ENCODE data around the gene ATP5PD.
A peak's percentile ranks its signal among the peaks of the same experiment; 100 is the strongest.
"Not testable (repeated sequence)": the region's sequence is repeated elsewhere in the genome, so short reads cannot be mapped to it uniquely, and the experiment has no call there.

Gene ATP5PD

GRCh38 chr17:75073618-75074047 is 26.9 kb upstream of the ATP5PD start:
- no peak for TF ChIP-seq CTCF (IDR thresholded peaks at IDR 0.05; ENCODE audit: low read depth, low read length, missing control alignments)
- Histone ChIP-seq H3K4me3 (ENCODE audit: low read depth, low read length) (no peak overlapping the region), H3K27me3 (replicated peaks) (no peaks in the 10 kb centered on the region), H3K27ac (no peak overlapping the region), H3K36me3 (replicated peaks) (no peaks in the 10 kb centered on the region)
- in situ Hi-C loops (cut with HindIII; ENCODE audit: low pct_ligation_motif_present, low sequenced_read_pairs): no loop called here
- no peak for DNase-seq

GRCh38 chr17:75072909-75073308 is 26.1 kb upstream of the ATP5PD start:
- H3K4me3 ChIP-seq (ENCODE audit: low read depth, low read length); H3K27me3 ChIP-seq (replicated peaks); DNase-seq; in situ Hi-C loops (cut with HindIII; ENCODE audit: low pct_ligation_motif_present, low sequenced_read_pairs); H3K27ac ChIP-seq; H3K36me3 ChIP-seq (replicated peaks): not testable (repeated sequence)

- H3K27me3 ChIP-seq (replicated peaks); DNase-seq; H3K4me3 ChIP-seq (ENCODE audit: low read depth, low read length); H3K27ac ChIP-seq; H3K36me3 ChIP-seq (replicated peaks); in situ Hi-C loops (cut with HindIII; ENCODE audit: low pct_ligation_motif_present, low sequenced_read_pairs): not testable (repeated sequence)
Observed at GRCh38 chr17:75071478-75072271, 24.9 kb upstream of the ATP5PD start.

- H3K4me3 ChIP-seq (ENCODE audit: low read depth, low read length): no peak overlapping the region
- TF ChIP-seq CTCF (IDR thresholded peaks at IDR 0.05; ENCODE audit: low read depth, low read length, missing control alignments): peak; percentile 65
- no peaks in the 10 kb centered on the region for H3K36me3 ChIP-seq (replicated peaks)
- in situ Hi-C loops (cut with HindIII; ENCODE audit: low pct_ligation_motif_present, low sequenced_read_pairs): no loop called here
- H3K27me3 ChIP-seq (replicated peaks): no peaks in the 10 kb centered on the region
- no peak for DNase-seq
- no peak overlapping the region for H3K27ac ChIP-seq
Observed at GRCh38 chr17:75069783-75070182, 23.0 kb upstream of the ATP5PD start.

- DNase-seq: no peak
- no peak overlapping the region for H3K4me3 ChIP-seq (ENCODE audit: low read depth, low read length)
- H3K27ac ChIP-seq: no peak overlapping the region
- no peak for TF ChIP-seq CTCF (IDR thresholded peaks at IDR 0.05; ENCODE audit: low read depth, low read length, missing control alignments)
- peaks cover 9% of the 10 kb centered on the region for H3K36me3 ChIP-seq (replicated peaks)
- no peaks in the 10 kb centered on the region for H3K27me3 ChIP-seq (replicated peaks)
- in situ Hi-C loops (cut with HindIII; ENCODE audit: low pct_ligation_motif_present, low sequenced_read_pairs): no loop called here
Observed at GRCh38 chr17:75068750-75069149, 22.0 kb upstream of the ATP5PD start.

- peaks cover 18% of the 10 kb centered on the region for H3K36me3 ChIP-seq (replicated peaks)
- no peak overlapping the region for H3K27ac ChIP-seq
- in situ Hi-C loops (cut with HindIII; ENCODE audit: low pct_ligation_motif_present, low sequenced_read_pairs): no loop called here
- no peak for TF ChIP-seq CTCF (IDR thresholded peaks at IDR 0.05; ENCODE audit: low read depth, low read length, missing control alignments)
- H3K27me3 ChIP-seq (replicated peaks): no peaks in the 10 kb centered on the region
- DNase-seq: no peak
- H3K4me3 ChIP-seq (ENCODE audit: low read depth, low read length): no peak overlapping the region
Observed at GRCh38 chr17:75067856-75068255, 21.1 kb upstream of the ATP5PD start.

Measured in brain microvascular endothelial cell (primary cell).